Spleen (tissue), 7 donors: ENCODE data around the gene RTN4R.
"Not testable (repeated sequence)": the region's sequence is repeated elsewhere in the genome, so short reads cannot be mapped to it uniquely, and the experiment has no call there.

Experiments used
- POLR2A ChIP-seq, 3 donors: fragments of 450-650 bp; IDR thresholded peaks; one replicate each; pipeline ENCODE4 v1.5.1; 2017; ENCODE audit warnings: antibody characterized with exemption in 3 of 3, mild to moderate bottlenecking in 1 of 3
- TF ChIP-seq, protein P1 (sequence below), 11 experiments: fragments of 200-600 bp in 7 of 11; fragments of 450-650 bp in 4 of 11; sonication (generic) in 4 of 11; IDR thresholded peaks in 8 of 11; conservative IDR thresholded peaks in 3 of 11; 1 replicate in 7 of 11; 2 replicates in 4 of 11; pipeline versions ENCODE4 v1.4.0 to v1.8.0; 2016 to 2021; ENCODE audit warnings: antibody characterized with exemption in 11 of 11, inconsistent platforms in 4 of 11, mild to moderate bottlenecking in 1 of 11
- donor health status: DM: no; HTN: no; CAD: no; lungs with moderate emphysema.
- donor health status: DM: no; HTN: no; CAD: no.
- donor health status: DM: no; HTN: no; CAD: no.

DNA sequence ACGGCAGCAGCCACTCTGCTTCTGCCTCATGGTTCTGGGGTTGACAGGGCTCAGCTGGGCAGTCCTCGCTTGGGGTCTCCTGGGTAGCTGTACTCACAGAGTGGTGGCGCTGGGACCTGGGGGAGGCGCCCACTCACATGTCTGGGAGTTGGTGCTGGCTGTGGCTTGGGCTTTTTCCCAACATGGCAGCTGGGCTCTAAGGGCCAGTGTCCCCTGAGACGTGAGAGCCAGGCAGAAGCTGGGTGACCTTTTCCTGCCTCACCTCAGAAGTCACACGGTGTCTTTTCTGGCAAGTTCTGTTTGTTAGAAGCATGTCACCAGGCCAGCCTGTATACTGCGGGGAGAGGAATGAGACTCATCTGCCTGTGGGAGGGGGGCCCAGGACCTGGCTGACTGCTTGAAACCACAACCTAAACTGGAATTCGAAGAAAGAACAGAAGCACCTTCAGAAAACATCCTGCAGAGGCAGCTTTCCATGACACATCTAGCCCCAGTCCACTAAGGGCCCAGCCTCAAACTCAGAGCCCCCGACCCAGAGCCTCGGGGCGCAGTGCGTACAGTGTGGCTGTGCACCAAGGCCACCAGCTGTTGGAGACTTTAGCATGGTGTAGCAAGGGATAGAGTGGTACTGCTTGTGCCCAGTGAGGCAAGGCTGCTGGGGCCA lies 37.2 kb upstream of the RTN4R start:
- TF ChIP-seq, protein P1, sequence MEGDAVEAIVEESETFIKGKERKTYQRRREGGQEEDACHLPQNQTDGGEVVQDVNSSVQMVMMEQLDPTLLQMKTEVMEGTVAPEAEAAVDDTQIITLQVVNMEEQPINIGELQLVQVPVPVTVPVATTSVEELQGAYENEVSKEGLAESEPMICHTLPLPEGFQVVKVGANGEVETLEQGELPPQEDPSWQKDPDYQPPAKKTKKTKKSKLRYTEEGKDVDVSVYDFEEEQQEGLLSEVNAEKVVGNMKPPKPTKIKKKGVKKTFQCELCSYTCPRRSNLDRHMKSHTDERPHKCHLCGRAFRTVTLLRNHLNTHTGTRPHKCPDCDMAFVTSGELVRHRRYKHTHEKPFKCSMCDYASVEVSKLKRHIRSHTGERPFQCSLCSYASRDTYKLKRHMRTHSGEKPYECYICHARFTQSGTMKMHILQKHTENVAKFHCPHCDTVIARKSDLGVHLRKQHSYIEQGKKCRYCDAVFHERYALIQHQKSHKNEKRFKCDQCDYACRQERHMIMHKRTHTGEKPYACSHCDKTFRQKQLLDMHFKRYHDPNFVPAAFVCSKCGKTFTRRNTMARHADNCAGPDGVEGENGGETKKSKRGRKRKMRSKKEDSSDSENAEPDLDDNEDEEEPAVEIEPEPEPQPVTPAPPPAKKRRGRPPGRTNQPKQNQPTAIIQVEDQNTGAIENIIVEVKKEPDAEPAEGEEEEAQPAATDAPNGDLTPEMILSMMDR (IDR thresholded peaks at IDR 0.05 in 8 of 11, conservative IDR thresholded peaks at IDR 0.05 in 3 of 11), result not testable (repeated sequence)
- not testable (repeated sequence) for TF ChIP-seq POLR2A (IDR thresholded peaks at IDR 0.05)
